Measurements from ENCODE around the gene HOXA11. TPM values are rescaled to one million over a fixed set of nuclear protein-coding genes. Genes with fewer than 3 reads are reported as not detected.

Gene HOXA11
- total RNA-seq, 1 donor from 2014 or later, result not detected

- DNase-seq, result no peak
- ATAC-seq, result no peak
- intact Hi-C loops (cut with micrococcal nuclease), result no loop called here
Measured at GRCh38 chr7:27144781-27145164, 40.3 kb downstream of the HOXA11 start.

GRCh38 chr7:27143950-27144780 is 40.9 kb downstream of the HOXA11 start:
- ATAC-seq (no peak), DNase-seq (no peak)
- intact Hi-C loops (cut with micrococcal nuclease), result no loop called here

- DNase-seq (no peak), ATAC-seq (no peak)
- intact Hi-C loops (cut with micrococcal nuclease), result no loop called here
Measured at GRCh38 chr7:27143023-27143949, 41.7 kb downstream of the HOXA11 start, which contains the start of gene HOXA5. TSS of gene HOXA5 (minus strand) at chr7:27143681. CDS start at chr7:27143607, 74 bp downstream.

- intact Hi-C loops (cut with micrococcal nuclease), result no loop called here
- ATAC-seq (no peak), DNase-seq (no peak)
Measured at GRCh38 chr7:27142580-27143022, 42.4 kb downstream of the HOXA11 start.

- ATAC-seq, result no peak
- intact Hi-C loops (cut with micrococcal nuclease), result no loop called here
Measured at GRCh38 chr7:27141923-27142579, 43.0 kb downstream of the HOXA11 start.

GRCh38 chr7:27141137-27141922 is 43.7 kb downstream of the HOXA11 start:
- no peak for DNase-seq
- intact Hi-C loops (cut with micrococcal nuclease), result no loop called here
- ATAC-seq, result no peak

More at GRCh38 chr7:27141923-27142579, 43.0 kb downstream of the HOXA11 start:
- DNase-seq, result no peak

- intact Hi-C loops (cut with micrococcal nuclease), result no loop called here
- ATAC-seq (no peak), DNase-seq (no peak)
Measured at GRCh38 chr7:27140126-27140857, 44.7 kb downstream of the HOXA11 start.

GRCh38 chr7:27139334-27140125 is 45.5 kb downstream of the HOXA11 start:
- DNase-seq, result no peak

GRCh38 chr7:27138985-27139333 is 46.1 kb downstream of the HOXA11 start:
- intact Hi-C loops (cut with micrococcal nuclease), result no loop called here
- ATAC-seq (no peak), DNase-seq (no peak)

More at GRCh38 chr7:27139334-27140125, 45.5 kb downstream of the HOXA11 start:
- intact Hi-C loops (cut with micrococcal nuclease), result no loop called here
- no peak for ATAC-seq

- no peak for ATAC-seq
- intact Hi-C loops (cut with micrococcal nuclease), result no loop called here
- no peak for DNase-seq
Measured at GRCh38 chr7:27138472-27138871, 46.6 kb downstream of the HOXA11 start.

- ATAC-seq (no peak), DNase-seq (no peak)
- intact Hi-C loops (cut with micrococcal nuclease), result no loop called here
Measured at GRCh38 chr7:27137640-27138315, 47.3 kb downstream of the HOXA11 start.

GRCh38 chr7:27134392-27134791 is 50.6 kb downstream of the HOXA11 start:
- no peak for ATAC-seq
- DNase-seq, result no peak
- intact Hi-C loops (cut with micrococcal nuclease), result no loop called here

GRCh38 chr7:27133409-27134231 is 51.4 kb downstream of the HOXA11 start:
- intact Hi-C loops (cut with micrococcal nuclease), result no loop called here
- ATAC-seq (no peak), DNase-seq (no peak)

- intact Hi-C loops (cut with micrococcal nuclease), result no loop called here
- no peak for DNase-seq
- no peak for ATAC-seq
Measured at GRCh38 chr7:27132978-27133377, 52.1 kb downstream of the HOXA11 start.

- no peak for ATAC-seq
- intact Hi-C loops (cut with micrococcal nuclease), result no loop called here
- DNase-seq, result no peak
Measured at GRCh38 chr7:27132214-27132613, 52.8 kb downstream of the HOXA11 start.

- intact Hi-C loops (cut with micrococcal nuclease), result no loop called here
- ATAC-seq (no peak), DNase-seq (no peak)
Measured at GRCh38 chr7:27131390-27131819, 53.6 kb downstream of the HOXA11 start.

Data from left ventricle myocardium superior (tissue), 1 donor.